ENCODE results near the gene PHACTR3.

PHACTR3 gene

GRCh38 chr20:59784791-59785668, 180.7 kb downstream of the PHACTR3 start:
- TF ChIP-seq CTCF (IDR thresholded peaks at IDR 0.05; ENCODE audit: borderline replicate concordance, insufficient read depth, low read depth, low read length): no peak
- no peak overlapping the region for H3K4me3 ChIP-seq (ENCODE audit: low read depth, low read length)

GRCh38 chr20:59785669-59785959, 181.3 kb downstream of the PHACTR3 start:
- H3K4me3 ChIP-seq (ENCODE audit: low read depth, low read length): no peak overlapping the region
- TF ChIP-seq CTCF (IDR thresholded peaks at IDR 0.05; ENCODE audit: borderline replicate concordance, insufficient read depth, low read depth, low read length): no peak

- no peak for TF ChIP-seq CTCF (IDR thresholded peaks at IDR 0.05; ENCODE audit: borderline replicate concordance, insufficient read depth, low read depth, low read length)
- no peak overlapping the region for H3K4me3 ChIP-seq (ENCODE audit: low read depth, low read length)
Measured at GRCh38 chr20:59785986-59786795, 181.9 kb downstream of the PHACTR3 start.

GRCh38 chr20:59786801-59787537, 182.6 kb downstream of the PHACTR3 start:
- TF ChIP-seq CTCF (IDR thresholded peaks at IDR 0.05; ENCODE audit: borderline replicate concordance, insufficient read depth, low read depth, low read length): no peak
- no peak overlapping the region for H3K4me3 ChIP-seq (ENCODE audit: low read depth, low read length)

GRCh38 chr20:59787538-59787890, 183.2 kb downstream of the PHACTR3 start:
- TF ChIP-seq CTCF (IDR thresholded peaks at IDR 0.05; ENCODE audit: borderline replicate concordance, insufficient read depth, low read depth, low read length): no peak

GRCh38 chr20:59788196-59788735, 183.9 kb downstream of the PHACTR3 start:
- H3K4me3 ChIP-seq (ENCODE audit: low read depth, low read length): no peak overlapping the region
- TF ChIP-seq CTCF (IDR thresholded peaks at IDR 0.05; ENCODE audit: borderline replicate concordance, insufficient read depth, low read depth, low read length): no peak

More at GRCh38 chr20:59787538-59787890, 183.2 kb downstream of the PHACTR3 start:
- H3K4me3 ChIP-seq (ENCODE audit: low read depth, low read length): no peak overlapping the region

Measured in GM12875 (cell line).